Vagina (tissue), 2 donors: ENCODE results near the gene RASGRF2.

Experiments used
- CTCF ChIP-seq, 3 experiments: fragments of 450-650 bp in 2 of 3; fragments of 200-600 bp in 1 of 3; sonication (generic) in 1 of 3; IDR thresholded peaks; one replicate each; pipeline ENCODE4 v1.5.1; 2017 to 2019; ENCODE audit warnings: antibody characterized with exemption in 3 of 3, mild to moderate bottlenecking in 2 of 3, moderate library complexity in 2 of 3
- POLR2A ChIP-seq, 2 donors: fragments of 450-650 bp; IDR thresholded peaks; one replicate each; pipeline ENCODE4 v1.6.1; 2017; ENCODE audit warnings: antibody characterized with exemption in 2 of 2, mild to moderate bottlenecking in 2 of 2, moderate library complexity in 2 of 2

- no peak for TF ChIP-seq CTCF (IDR thresholded peaks at IDR 0.05)
- no peak for TF ChIP-seq POLR2A (IDR thresholded peaks at IDR 0.05)
These were observed 196.6 kb downstream of the RASGRF2 start for GRCh38 chr5:81156732-81157131.
